MCF 10A (cell line): ENCODE data around the gene ZNF638. TPM values are rescaled to one million over a fixed set of nuclear protein-coding genes. Genes with fewer than 3 reads are reported as not detected.

Experiments
- BruUV-seq: library from RNA; stranded (reverse); fragments of 400-500 nt; replicated peaks from 2 replicates; lab custom pipeline; 2021; lab: Mats Ljungman, UMichigan
- CTCF ChIA-PET: fragments of 300-600 bp; sonication (Branson Sonifier 250); formaldehyde crosslinking; extraction: SDS; loops from one replicate; lab custom pipeline; 2021; ENCODE audit warnings: antibody characterized with exemption, inconsistent platforms; lab: Yijun Ruan, JAX
- POLR2A ChIA-PET: fragments of 300-600, 350-650 bp; sonication (Branson Sonifier 250); formaldehyde crosslinking; extraction: SDS; loops from one replicate; lab custom pipeline; 2020; ENCODE audit warnings: antibody characterized with exemption, inconsistent platforms; lab: Yijun Ruan, JAX
- DNase-seq: peaks from one replicate; pipeline ENCODE4 v3.0.0-alpha.2; 2018; ENCODE audit not compliant: unreplicated experiment
- H3K27ac Mint-ChIP-seq: one replicate; pipeline ENCODE4 v1.8.0; 2022; ENCODE audit warnings: mild to moderate bottlenecking, low read depth, mixed read lengths; ENCODE audit not compliant: unreplicated experiment
- H3K27me3 Mint-ChIP-seq: one replicate; pipeline ENCODE4 v1.8.0; 2022; ENCODE audit warnings: mixed read lengths; ENCODE audit not compliant: insufficient read depth, unreplicated experiment
- H3K36me3 Mint-ChIP-seq: one replicate; pipeline ENCODE4 v1.8.0; 2022; ENCODE audit warnings: mild to moderate bottlenecking, moderate library complexity, mixed read lengths; ENCODE audit not compliant: insufficient read depth, unreplicated experiment
- H3K4me1 Mint-ChIP-seq: one replicate; pipeline ENCODE4 v1.8.0; 2022; ENCODE audit warnings: mixed read lengths; ENCODE audit not compliant: insufficient read depth, unreplicated experiment
- H3K4me3 Mint-ChIP-seq: one replicate; pipeline ENCODE4 v1.8.0; 2022; ENCODE audit warnings: mild to moderate bottlenecking, moderate library complexity, mixed read lengths; ENCODE audit not compliant: unreplicated experiment
- H3K9me3 Mint-ChIP-seq: one replicate; pipeline ENCODE4 v1.8.0; 2022; ENCODE audit warnings: mixed read lengths; ENCODE audit not compliant: unreplicated experiment
- intact Hi-C: fragments of 100-400 bp; cut with micrococcal nuclease; formaldehyde crosslinking; loops from 2 replicates; pipeline ENCODE4 v1.14.1; 2022
- total RNA-seq: library from RNA; stranded (reverse); gene quantifications from 2 replicates; pipeline ENCODE4 v1.2.3, GENCODE V29; 2022
- TF ChIP-seq, protein P1 (sequence below): fragments of 200-600 bp; IDR thresholded peaks from one replicate; pipeline ENCODE4 v1.8.0; 2022; ENCODE audit warnings: antibody characterized with exemption, mild to moderate bottlenecking; ENCODE audit not compliant: unreplicated experiment

Gene ZNF638
- total RNA-seq, 1 experiment from 2014 or later: 142 TPM

DNA sequence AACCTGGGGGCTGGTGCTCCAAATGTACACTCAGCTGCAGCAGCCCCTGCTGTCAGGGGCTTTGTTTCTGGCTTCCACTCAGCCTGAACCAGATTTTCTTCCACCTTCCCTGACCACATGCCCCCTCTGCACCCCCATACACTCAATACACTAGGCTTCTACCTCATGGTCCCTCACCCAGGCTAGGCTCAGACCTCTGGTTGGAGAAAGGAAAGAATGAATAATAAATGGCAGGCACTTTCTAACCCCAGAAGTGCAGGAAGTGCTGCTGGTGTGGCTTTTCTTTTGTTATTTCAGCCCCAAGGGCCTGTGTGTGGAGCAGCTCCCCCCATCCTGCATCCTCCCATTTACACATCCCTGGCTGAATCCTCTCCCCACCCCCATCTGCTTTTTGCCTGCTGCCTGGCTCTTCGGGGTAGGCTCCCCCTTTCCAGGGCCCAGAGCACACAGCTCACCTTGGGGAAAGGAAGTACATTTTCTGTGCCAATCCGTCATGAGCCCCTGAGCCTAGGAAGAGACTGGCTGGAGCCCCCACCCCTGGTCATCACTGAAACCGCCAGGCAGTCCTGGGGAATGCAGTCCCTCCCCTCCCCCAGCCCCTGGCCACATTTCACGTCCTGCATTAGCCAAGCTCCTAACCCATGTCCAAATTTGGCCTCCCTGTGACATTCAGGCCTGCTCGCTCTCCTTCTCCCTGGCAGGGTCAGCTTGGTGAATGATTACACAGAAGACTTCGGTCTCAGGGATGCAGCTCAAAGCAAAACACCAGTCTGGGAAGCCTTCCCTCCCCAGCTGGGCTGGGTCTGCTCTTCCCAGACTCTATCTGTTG lies 124.4 kb downstream of the ZNF638 start:
- POLR2A ChIA-PET: no interaction called here
- no TSS peak for BruUV-seq
- CTCF ChIA-PET: interaction anchor here (1.7 to 2.2 kb wide), 2 partner anchors 57 to 156 kb away, joined by 3 to 5 read pairs; no protein-coding TSS in a partner anchor
- intact Hi-C loops: no loop called here
- Mint-ChIP-seq H3K27ac (no peak overlapping the region), H3K4me3 (no peak overlapping the region), H3K27me3 (no peaks in the 10 kb centered on the region), H3K36me3 (peaks cover 6% of the 10 kb centered on the region), H3K9me3 (no peaks in the 10 kb centered on the region), H3K4me1 (peaks cover 31% of the 10 kb centered on the region)
- TF ChIP-seq, protein P1, sequence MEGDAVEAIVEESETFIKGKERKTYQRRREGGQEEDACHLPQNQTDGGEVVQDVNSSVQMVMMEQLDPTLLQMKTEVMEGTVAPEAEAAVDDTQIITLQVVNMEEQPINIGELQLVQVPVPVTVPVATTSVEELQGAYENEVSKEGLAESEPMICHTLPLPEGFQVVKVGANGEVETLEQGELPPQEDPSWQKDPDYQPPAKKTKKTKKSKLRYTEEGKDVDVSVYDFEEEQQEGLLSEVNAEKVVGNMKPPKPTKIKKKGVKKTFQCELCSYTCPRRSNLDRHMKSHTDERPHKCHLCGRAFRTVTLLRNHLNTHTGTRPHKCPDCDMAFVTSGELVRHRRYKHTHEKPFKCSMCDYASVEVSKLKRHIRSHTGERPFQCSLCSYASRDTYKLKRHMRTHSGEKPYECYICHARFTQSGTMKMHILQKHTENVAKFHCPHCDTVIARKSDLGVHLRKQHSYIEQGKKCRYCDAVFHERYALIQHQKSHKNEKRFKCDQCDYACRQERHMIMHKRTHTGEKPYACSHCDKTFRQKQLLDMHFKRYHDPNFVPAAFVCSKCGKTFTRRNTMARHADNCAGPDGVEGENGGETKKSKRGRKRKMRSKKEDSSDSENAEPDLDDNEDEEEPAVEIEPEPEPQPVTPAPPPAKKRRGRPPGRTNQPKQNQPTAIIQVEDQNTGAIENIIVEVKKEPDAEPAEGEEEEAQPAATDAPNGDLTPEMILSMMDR: no peak
- no peak for DNase-seq

DNA sequence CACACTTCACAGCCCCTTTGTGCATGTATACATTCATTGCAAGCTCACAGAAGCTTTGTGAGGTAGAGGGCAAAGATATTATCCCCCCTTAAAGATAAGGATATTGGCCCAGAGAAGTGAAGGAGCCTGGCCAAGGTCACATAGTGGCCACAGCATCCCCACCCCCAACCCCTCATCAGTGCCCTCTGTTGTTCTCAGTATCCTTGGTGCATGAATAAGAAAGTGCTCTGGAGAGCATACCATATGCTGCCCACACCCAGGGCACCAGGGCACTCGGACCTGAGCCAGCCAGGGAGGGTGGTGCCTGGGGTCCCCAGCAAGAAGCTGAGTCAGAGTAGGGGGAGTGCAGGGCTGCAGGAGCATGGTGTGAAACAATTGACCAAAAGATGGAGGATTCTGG lies 125.0 kb downstream of the ZNF638 start:
- DNase-seq: no peak
- intact Hi-C loops: no loop called here
- TF ChIP-seq, protein P1: no peak
- Mint-ChIP-seq H3K9me3 (no peaks in the 10 kb centered on the region), H3K36me3 (peaks cover 6% of the 10 kb centered on the region), H3K27me3 (no peaks in the 10 kb centered on the region), H3K4me1 (peaks cover 25% of the 10 kb centered on the region), H3K4me3 (no peak overlapping the region), H3K27ac (no peak overlapping the region)
- CTCF ChIA-PET: interaction anchor here (1.7 kb wide), 1 partner anchor 56 kb away, joined by 3 read pairs; no protein-coding TSS in a partner anchor
- POLR2A ChIA-PET: no interaction called here
- BruUV-seq: no TSS peak

DNA sequence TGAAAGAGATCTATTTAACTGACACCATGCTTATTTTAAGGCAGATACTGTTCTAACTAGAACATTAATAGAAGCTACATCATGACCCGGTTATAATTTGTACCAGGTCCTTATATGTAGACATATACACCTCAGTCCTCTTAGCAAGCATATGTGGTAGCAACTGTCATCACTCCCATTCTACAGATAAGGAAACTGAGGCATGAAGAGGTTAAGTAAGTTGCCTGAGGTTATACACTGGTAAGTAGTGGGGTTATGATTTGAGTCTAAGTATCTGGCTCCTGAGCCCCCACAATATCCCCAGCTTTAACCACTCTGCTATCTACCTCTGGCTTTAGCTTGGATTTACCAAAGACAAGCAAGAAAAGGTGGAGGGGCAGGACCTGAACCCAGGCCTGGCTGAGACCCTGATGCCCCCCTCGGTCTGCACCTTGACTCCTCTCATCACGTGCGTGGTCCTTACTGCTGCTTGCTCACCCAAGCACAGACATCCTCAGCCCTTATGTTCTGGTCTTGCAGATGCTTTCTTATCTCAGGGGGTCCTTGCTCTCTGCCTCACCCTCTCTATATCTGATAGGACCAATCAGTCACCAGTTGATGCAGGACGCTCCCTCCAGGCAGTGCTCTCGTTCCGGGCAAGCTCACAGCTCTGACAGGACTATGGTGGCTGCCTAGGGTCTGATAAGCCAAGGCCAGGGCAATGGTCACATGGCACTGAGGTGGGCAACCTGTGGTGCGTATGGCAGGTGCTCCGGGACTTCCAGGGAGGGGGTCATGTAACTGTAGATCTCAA lies 125.7 kb downstream of the ZNF638 start:
- no peak for DNase-seq
- H3K4me3 Mint-ChIP-seq: no peak overlapping the region
- no TSS peak for BruUV-seq
- peaks cover 6% of the 10 kb centered on the region for H3K36me3 Mint-ChIP-seq
- CTCF ChIA-PET: interaction anchor here (0.8 to 1.7 kb wide), 3 partner anchors 12 to 159 kb away, joined by 3 read pairs; no protein-coding TSS in a partner anchor
- no peaks in the 10 kb centered on the region for H3K9me3 Mint-ChIP-seq
- intact Hi-C loops: no loop called here
- no peak overlapping the region for H3K27ac Mint-ChIP-seq
- POLR2A ChIA-PET: interaction anchor here (0.5 kb wide), 1 partner anchor 991 kb away, joined by 3 read pairs; no protein-coding TSS in a partner anchor
- TF ChIP-seq, protein P1: no peak
- peaks cover 18% of the 10 kb centered on the region for H3K4me1 Mint-ChIP-seq
- no peaks in the 10 kb centered on the region for H3K27me3 Mint-ChIP-seq

DNA sequence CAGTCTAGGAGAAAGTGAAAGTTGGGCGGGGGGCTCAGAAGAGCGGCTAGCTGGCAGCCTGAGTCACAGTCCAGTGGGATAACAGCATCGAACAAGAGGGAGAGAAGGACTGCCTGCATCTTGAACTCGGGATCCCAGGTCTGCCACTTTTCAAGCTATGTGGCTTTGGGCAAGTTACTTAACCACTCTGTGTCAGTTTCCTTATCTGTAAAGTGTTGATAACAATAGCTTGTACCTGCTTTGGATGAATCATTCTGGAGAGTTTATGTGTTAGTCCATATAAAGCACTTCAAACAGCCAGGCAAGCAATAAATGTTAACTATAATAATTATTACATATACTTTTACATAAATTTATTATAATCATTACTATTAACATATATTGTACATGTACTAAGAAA lies 126.3 kb downstream of the ZNF638 start:
- POLR2A ChIA-PET: interaction anchor here (0.5 kb wide), 1 partner anchor 991 kb away, joined by 3 read pairs; no protein-coding TSS in a partner anchor
- Mint-ChIP-seq H3K9me3 (no peaks in the 10 kb centered on the region), H3K4me1 (peaks cover 13% of the 10 kb centered on the region), H3K4me3 (no peak overlapping the region), H3K36me3 (peaks cover 6% of the 10 kb centered on the region), H3K27ac (no peak overlapping the region), H3K27me3 (no peaks in the 10 kb centered on the region)
- intact Hi-C loops: no loop called here
- TF ChIP-seq, protein P1: no peak
- CTCF ChIA-PET: interaction anchor here (0.8 to 1.2 kb wide), 2 partner anchors 11 to 160 kb away, joined by 3 read pairs; no protein-coding TSS in a partner anchor
- DNase-seq: no peak
- no TSS peak for BruUV-seq
